AG04450 (cell line): ENCODE data around the gene STARD13. TPM values are rescaled to one million over a fixed set of nuclear protein-coding genes. Genes with fewer than 3 reads are reported as not detected.

ENCODE experiments used
- CTCF ChIA-PET: fragments of 300-600, 350-600 bp; formaldehyde crosslinking; extraction: SDS; loops from one replicate; lab custom pipeline; 2022; ENCODE audit warnings: antibody characterized with exemption, inconsistent platforms; lab: Charles Lee
- POLR2A ChIA-PET: fragments of 350-600 bp; formaldehyde crosslinking; extraction: SDS; loops from one replicate; lab custom pipeline; 2021; ENCODE audit warnings: antibody characterized with exemption, inconsistent platforms; lab: Yijun Ruan, JAX
- DNase-seq: peaks from one replicate; pipeline ENCODE4 v3.0.0-alpha.2; 2011; ENCODE audit warnings: low read depth, low spot score
- H3K27ac ChIP-seq: one replicate; pipeline ENCODE4 v1.5.1; 2012; ENCODE audit warnings: low read depth, low read length, control low read depth
- H3K27me3 ChIP-seq: one replicate; pipeline ENCODE4 v1.6.0; 2012; ENCODE audit warnings: low read length; ENCODE audit not compliant: control insufficient read depth, insufficient read depth
- H3K4me3 ChIP-seq: 2 replicates; pipeline ENCODE4 v1.5.1; 2011; ENCODE audit warnings: mild to moderate bottlenecking, low read depth, low read length, control low read depth
- H3K9me3 ChIP-seq: 2 replicates; pipeline ENCODE4 v1.5.1; 2012; ENCODE audit warnings: low read length; ENCODE audit not compliant: control insufficient read depth, insufficient read depth
- CTCF ChIP-seq: IDR thresholded peaks from 2 replicates; pipeline ENCODE4 v1.5.1; 2011; ENCODE audit warnings: low read depth, low read length, control low read depth, inconsistent platforms
- polyA minus RNA-seq: library from RNA; depleted of rRNA, polyadenylated mRNA; stranded (reverse); fragments of >200 nt; gene quantifications from 2 replicates; pipeline ENCODE4 v1.2.3, GENCODE V29; 2011; rRNA and poly(A)+ RNA removed
- polyA plus RNA-seq: library from polyadenylated mRNA; depleted of rRNA; stranded (reverse); fragments of >200 nt; gene quantifications from 2 replicates; pipeline ENCODE4 v1.2.3, GENCODE V29; 2011; rRNA removed

The STARD13 gene
- polyA plus RNA-seq, result 27.7 and 28.4 TPM in 2 replicates
- polyA minus RNA-seq, result 135 and 154 TPM in 2 replicates

- Histone ChIP-seq H3K4me3 (peak within 1 kb of the TSS; percentile 76), H3K27me3 (no peaks in the 10 kb centered on the region), H3K9me3 (no peaks in the 10 kb centered on the region), H3K27ac (peak within 1 kb of the TSS; percentile 97)
- peak; percentile 96 for DNase-seq
- ChIA-PET POLR2A (interaction anchor here (0.6 to 2.2 kb wide), 10 partner anchors 9 to 257 kb away, joined by 3 to 8 read pairs (median 4); no protein-coding TSS in a partner anchor), CTCF (interaction anchor here (0.6 to 2.6 kb wide), 10 partner anchors 13 to 205 kb away, joined by 3 to 9 read pairs (median 4); no protein-coding TSS in a partner anchor)
- peak; percentile 62 for TF ChIP-seq CTCF
Measured at GRCh38 chr13:33285420-33286124, at the start of gene STARD13. STARD13 (minus strand) TSS chr13:33285755; CDS start chr13:33285638, 117 bp downstream.

DNA sequence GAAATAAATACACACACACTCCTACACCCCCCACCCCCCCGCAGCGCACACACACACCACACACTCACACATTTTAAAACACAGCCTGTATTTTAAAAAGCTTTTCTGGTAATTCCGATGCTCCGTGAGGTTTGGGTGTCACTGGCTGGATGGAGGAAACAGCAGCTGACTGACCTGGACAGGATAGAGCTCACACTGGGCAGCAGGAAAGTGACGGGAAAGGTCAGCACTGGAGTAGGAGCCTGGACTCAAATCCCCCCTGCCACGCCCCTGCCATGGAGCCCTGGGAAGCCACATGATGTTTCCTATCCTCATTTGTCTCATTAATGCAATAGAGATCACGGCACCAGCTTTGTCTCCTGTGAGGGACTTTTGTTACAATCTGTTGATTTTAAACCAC, 49.3 kb upstream of the STARD13 start:
- no peak overlapping the region for H3K4me3 ChIP-seq
- DNase-seq, result no peak
- no peak overlapping the region for H3K27ac ChIP-seq
- H3K9me3 ChIP-seq, result no peaks in the 10 kb centered on the region
- no peaks in the 10 kb centered on the region for H3K27me3 ChIP-seq
- ChIA-PET POLR2A (no interaction called here), CTCF (no interaction called here)
- TF ChIP-seq CTCF, result no peak

- H3K27ac ChIP-seq, result no peak overlapping the region
- TF ChIP-seq CTCF, result no peak
- no peak for DNase-seq
- POLR2A ChIA-PET, result no interaction called here
- H3K9me3 ChIP-seq, result no peaks in the 10 kb centered on the region
- CTCF ChIA-PET, result no interaction called here
- no peak overlapping the region for H3K4me3 ChIP-seq
- H3K27me3 ChIP-seq, result no peaks in the 10 kb centered on the region
Measured at GRCh38 chr13:33331962-33332361, 46.4 kb upstream of the STARD13 start.

GRCh38 chr13:33330483-33330882, 44.9 kb upstream of the STARD13 start:
- H3K9me3 ChIP-seq, result no peaks in the 10 kb centered on the region
- no peak overlapping the region for H3K27ac ChIP-seq
- ChIA-PET POLR2A (interaction anchor here (0.5 kb wide), 1 partner anchor 9 kb away, joined by 3 read pairs; no protein-coding TSS in a partner anchor), CTCF (no interaction called here)
- TF ChIP-seq CTCF, result no peak
- no peaks in the 10 kb centered on the region for H3K27me3 ChIP-seq
- DNase-seq, result no peak
- H3K4me3 ChIP-seq, result no peak overlapping the region

DNA sequence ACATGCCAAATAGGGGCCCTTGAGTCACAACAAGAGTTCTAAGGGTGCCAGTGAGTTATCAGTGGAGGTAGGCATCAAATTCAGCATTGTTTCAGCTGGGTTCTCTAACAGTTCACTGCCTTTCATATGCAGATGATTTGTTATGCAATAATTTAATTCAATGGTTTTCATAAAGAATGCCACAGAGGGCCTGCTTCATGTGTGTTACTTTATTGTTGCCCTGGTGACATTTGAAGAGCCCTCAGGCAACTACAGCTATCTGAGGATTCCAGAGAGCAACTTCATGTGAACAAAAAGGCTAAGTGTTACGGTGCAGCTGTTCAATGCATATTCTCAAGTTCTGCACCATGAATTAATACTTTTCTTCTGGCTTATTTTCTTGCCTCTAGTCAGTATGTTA, 43.1 kb upstream of the STARD13 start:
- Histone ChIP-seq H3K27ac (no peak overlapping the region), H3K9me3 (no peaks in the 10 kb centered on the region), H3K4me3 (no peak overlapping the region), H3K27me3 (no peaks in the 10 kb centered on the region)
- ChIA-PET CTCF (interaction anchor here (0.6 to 1.1 kb wide), 3 partner anchors 43 to 226 kb away, joined by 3 to 4 read pairs (median 3); no protein-coding TSS in a partner anchor), POLR2A (interaction anchor here (0.9 to 1.0 kb wide), 2 partner anchors 20 to 44 kb away, joined by 3 to 5 read pairs; no protein-coding TSS in a partner anchor)
- no peak for DNase-seq
- no peak for TF ChIP-seq CTCF
